ENCODE data around the gene MARCHF10.

DNA sequence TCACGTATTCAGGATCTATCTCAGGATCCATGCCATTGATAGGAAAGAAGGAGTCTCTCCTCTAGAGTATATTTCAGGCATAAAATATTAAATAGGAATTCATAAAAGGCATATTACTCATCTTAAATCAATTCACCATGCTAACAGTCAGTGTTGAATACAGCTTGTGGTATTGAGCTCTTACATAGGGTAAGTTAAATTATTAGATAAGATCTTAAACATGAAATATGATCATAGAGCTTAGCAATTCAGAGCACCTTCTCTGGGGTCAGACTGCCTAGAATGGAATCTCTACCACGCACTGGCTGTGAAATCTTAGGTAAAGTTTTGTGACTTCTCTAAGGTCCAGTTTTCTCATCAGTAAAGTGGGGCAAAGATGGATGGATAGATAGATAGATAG, 20.7 kb downstream of the MARCHF10 start:
- TF ChIP-seq, protein P1, sequence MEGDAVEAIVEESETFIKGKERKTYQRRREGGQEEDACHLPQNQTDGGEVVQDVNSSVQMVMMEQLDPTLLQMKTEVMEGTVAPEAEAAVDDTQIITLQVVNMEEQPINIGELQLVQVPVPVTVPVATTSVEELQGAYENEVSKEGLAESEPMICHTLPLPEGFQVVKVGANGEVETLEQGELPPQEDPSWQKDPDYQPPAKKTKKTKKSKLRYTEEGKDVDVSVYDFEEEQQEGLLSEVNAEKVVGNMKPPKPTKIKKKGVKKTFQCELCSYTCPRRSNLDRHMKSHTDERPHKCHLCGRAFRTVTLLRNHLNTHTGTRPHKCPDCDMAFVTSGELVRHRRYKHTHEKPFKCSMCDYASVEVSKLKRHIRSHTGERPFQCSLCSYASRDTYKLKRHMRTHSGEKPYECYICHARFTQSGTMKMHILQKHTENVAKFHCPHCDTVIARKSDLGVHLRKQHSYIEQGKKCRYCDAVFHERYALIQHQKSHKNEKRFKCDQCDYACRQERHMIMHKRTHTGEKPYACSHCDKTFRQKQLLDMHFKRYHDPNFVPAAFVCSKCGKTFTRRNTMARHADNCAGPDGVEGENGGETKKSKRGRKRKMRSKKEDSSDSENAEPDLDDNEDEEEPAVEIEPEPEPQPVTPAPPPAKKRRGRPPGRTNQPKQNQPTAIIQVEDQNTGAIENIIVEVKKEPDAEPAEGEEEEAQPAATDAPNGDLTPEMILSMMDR (IDR thresholded peaks at IDR 0.05; ENCODE audit: extremely low read depth in 1 of 2, insufficient read depth in 1 of 2, low read depth in 1 of 2, low read length in 2 of 2), result no peak
- TF ChIP-seq POLR2AphosphoS5 (IDR thresholded peaks at IDR 0.05; ENCODE audit: insufficient read depth, low read depth, low read length), result no peak
- no peak for TF ChIP-seq POLR2A (IDR thresholded peaks at IDR 0.05; ENCODE audit: low read depth, low read length)
- no peak for TF ChIP-seq EZH2 (IDR thresholded peaks at IDR 0.05; ENCODE audit: borderline replicate concordance, low read depth, low read length, severe bottlenecking)
- TF ChIP-seq GATA2 (IDR thresholded peaks at IDR 0.05; ENCODE audit: insufficient read depth, insufficient read length, low read depth, low read length), result no peak
- TF ChIP-seq JUN (IDR thresholded peaks at IDR 0.05; ENCODE audit: borderline replicate concordance, insufficient read depth, insufficient read length, low read depth), result no peak
